Adrenal gland (tissue), 5 donors: ENCODE measurements around the gene PPM1M.

ENCODE experiments used
- CTCF ChIP-seq, 6 experiments: fragments of 450-650 bp in 4 of 6; fragments of 200-600 bp in 2 of 6; sonication (generic) in 1 of 6; IDR thresholded peaks; 1 replicate in 5 of 6; 2 replicates in 1 of 6; pipeline versions ENCODE4 v1.5.1 to v1.8.0; 2016 to 2021; ENCODE audit warnings: antibody characterized with exemption in 6 of 6, mild to moderate bottlenecking in 2 of 6, moderate library complexity in 1 of 6
- POLR2A ChIP-seq, 2 donors: fragments of 450-650 bp; IDR thresholded peaks; one replicate each; pipeline ENCODE4 v1.6.1; 2017; ENCODE audit warnings: antibody characterized with exemption in 2 of 2, mild to moderate bottlenecking in 2 of 2, moderate library complexity in 1 of 2
- donor health status: DM: no; HTN: no; CAD: no.

DNA sequence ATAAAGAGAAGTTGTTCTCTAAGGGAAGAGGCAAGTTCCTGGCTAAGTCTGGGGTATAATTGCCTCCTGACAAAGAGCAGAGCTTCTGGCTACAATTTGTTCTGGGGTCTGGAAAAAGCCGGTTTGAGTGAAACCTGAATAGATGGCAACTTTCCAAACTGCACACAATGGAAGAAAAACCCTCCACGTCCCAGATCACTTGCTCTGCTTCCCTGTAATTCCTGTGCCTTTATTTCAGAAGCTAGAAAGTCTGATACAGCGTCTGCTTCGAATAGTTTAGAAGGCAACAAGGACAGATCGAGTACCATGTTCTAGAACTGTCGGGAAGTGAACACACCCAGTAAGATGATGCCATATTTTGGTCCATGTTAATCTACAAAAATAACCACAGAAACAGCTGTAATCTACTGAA is 34.5 kb downstream of the PPM1M start:
- TF ChIP-seq CTCF (IDR thresholded peaks at IDR 0.05) (no peak), POLR2A (IDR thresholded peaks at IDR 0.05) (no peak)
